HepG2 (cell line): ENCODE measurements around the gene TK2. TPM values are rescaled to one million over a fixed set of nuclear protein-coding genes. Genes with fewer than 3 reads are reported as not detected.

Experiments used
- CBX5 ChIP-seq: sonication (generic); formaldehyde crosslinking; IDR thresholded peaks from 2 replicates; pipeline ENCODE4 v1.4.0; 2020; ENCODE audit warnings: missing genetic modification reagents, borderline replicate concordance
- CREBL2 ChIP-seq: sonication (generic); formaldehyde crosslinking; IDR thresholded peaks from 2 replicates; pipeline ENCODE4 v1.8.1; 2023; ENCODE audit warnings: missing genetic modification reagents, mild to moderate bottlenecking, borderline replicate concordance
- DNMT1 ChIP-seq: sonication (generic); formaldehyde crosslinking; IDR thresholded peaks from 2 replicates; pipeline ENCODE4 v1.5.1; 2020; ENCODE audit warnings: mild to moderate bottlenecking, missing genetic modification reagents
- ELF1 ChIP-seq: sonication (generic); formaldehyde crosslinking; IDR thresholded peaks from 2 replicates; pipeline ENCODE4 v1.4.0; 2020; ENCODE audit warnings: missing genetic modification reagents
- ERF ChIP-seq: IDR thresholded peaks from 2 replicates; pipeline ENCODE4 v1.6.1; 2018; ENCODE audit warnings: missing biosample characterization, missing genetic modification reagents
- GABPB1 ChIP-seq: IDR thresholded peaks from 2 replicates; pipeline ENCODE4 v1.6.1; 2016; ENCODE audit warnings: mild to moderate bottlenecking, missing genetic modification reagents, moderate library complexity, missing compliant biosample characterization
- KAT8 ChIP-seq: IDR thresholded peaks from 2 replicates; pipeline ENCODE4 v1.6.1; 2016; ENCODE audit warnings: missing genetic modification reagents, missing compliant biosample characterization
- MAZ ChIP-seq, 2 experiments: sonication (generic) in 1 of 2; formaldehyde crosslinking in 1 of 2; IDR thresholded peaks; 2 replicates each; pipeline versions ENCODE4 v1.5.0 to v1.6.1; 2012 to 2020; ENCODE audit warnings: low read depth in 2 of 2, mild to moderate bottlenecking in 2 of 2, borderline replicate concordance in 1 of 2, improper control_type of control experiment in 1 of 2, low read length in 1 of 2, missing genetic modification reagents in 1 of 2, moderate library complexity in 1 of 2
- NCOA1 ChIP-seq: sonication (generic); formaldehyde crosslinking; IDR thresholded peaks from 2 replicates; pipeline ENCODE4 v1.9.0; 2021; ENCODE audit warnings: missing genetic modification reagents
- PLSCR1 ChIP-seq: sonication (generic); formaldehyde crosslinking; IDR thresholded peaks from 2 replicates; pipeline ENCODE4 v1.5.0; 2020; ENCODE audit warnings: missing genetic modification reagents, mild to moderate bottlenecking, borderline replicate concordance
- POGZ ChIP-seq: sonication (generic); formaldehyde crosslinking; IDR thresholded peaks from 2 replicates; pipeline ENCODE4 v1.4.0; 2020; ENCODE audit warnings: mild to moderate bottlenecking, missing genetic modification reagents
- WIZ ChIP-seq: sonication (generic); formaldehyde crosslinking; IDR thresholded peaks from 2 replicates; pipeline ENCODE4 v1.5.1; 2020; ENCODE audit warnings: mild to moderate bottlenecking, missing genetic modification reagents
- ZNF337 ChIP-seq: sonication (generic); formaldehyde crosslinking; IDR thresholded peaks from 2 replicates; pipeline ENCODE4 v1.5.1; 2020; ENCODE audit warnings: missing genetic modification reagents, low read depth, mild to moderate bottlenecking, borderline replicate concordance
- ZNF543 ChIP-seq: sonication (generic); formaldehyde crosslinking; IDR thresholded peaks from 2 replicates; pipeline ENCODE4 v1.4.0; 2020; ENCODE audit warnings: mild to moderate bottlenecking, missing genetic modification reagents
- ZNF547 ChIP-seq: sonication (generic); formaldehyde crosslinking; IDR thresholded peaks from 2 replicates; pipeline ENCODE4 v1.5.1; 2020; ENCODE audit warnings: mild to moderate bottlenecking, missing genetic modification reagents
- ZNF580 ChIP-seq: IDR thresholded peaks from 2 replicates; pipeline ENCODE4 v1.6.1; 2016; ENCODE audit warnings: low read depth, borderline replicate concordance
- ZNF644 ChIP-seq: IDR thresholded peaks from 2 replicates; pipeline ENCODE4 v1.6.1; 2016; ENCODE audit warnings: low read depth
- ZZZ3 ChIP-seq: sonication (generic); formaldehyde crosslinking; IDR thresholded peaks from 2 replicates; pipeline ENCODE4 v1.4.0; 2020; ENCODE audit warnings: missing genetic modification reagents, mild to moderate bottlenecking, borderline replicate concordance
- polyA plus RNA-seq, 8 experiments: library from polyadenylated mRNA; depleted of rRNA in 3 of 8; stranded (reverse) in 7 of 8; unstranded in 1 of 8; fragments of >200 nt; fragmentation: Illumina TruSeq in 4 of 8; extraction: Trizol in 4 of 8; gene quantifications; 2 replicates each; pipeline versions ENCODE4 v1.2.1 to v1.2.3, GENCODE V29; 2011 to 2016; ENCODE audit warnings: low read depth in 4 of 8, missing spikeins in 1 of 8, mixed read lengths in 1 of 8; ENCODE audit not compliant: insufficient read depth in 1 of 8
- total RNA-seq, 5 experiments: library from RNA; depleted of rRNA; stranded (reverse); fragments of >200 nt; fragmentation: Illumina TruSeq; extraction: Trizol; gene quantifications; 2 replicates each; pipeline ENCODE4 v1.2.3, GENCODE V29; 2016; ENCODE audit warnings: low read depth in 1 of 5
- TF ChIP-seq, protein P1 (sequence below): sonication (generic); formaldehyde crosslinking; IDR thresholded peaks from 2 replicates; pipeline ENCODE4 v1.5.0; 2020; ENCODE audit warnings: mild to moderate bottlenecking, missing genetic modification reagents

TK2 gene
- total and polyA plus RNA-seq, 2 of the 13 experiments (the other 11 are each of a cell fraction or from before 2014, with no cell fraction given) = 18.7 to 21.0 TPM

GRCh38 chr16:66516808-66517585 is 32.9 kb downstream of the TK2 start (continued):
- no peak; the same call in 1 of the 2 replicates for TF ChIP-seq ZZZ3 (CRISPR knock-in tag)
- peak; percentile 56; the same call in 1 of the 2 replicates for TF ChIP-seq ZNF644 (CRISPR knock-in tag)
- TF ChIP-seq, protein P1, sequence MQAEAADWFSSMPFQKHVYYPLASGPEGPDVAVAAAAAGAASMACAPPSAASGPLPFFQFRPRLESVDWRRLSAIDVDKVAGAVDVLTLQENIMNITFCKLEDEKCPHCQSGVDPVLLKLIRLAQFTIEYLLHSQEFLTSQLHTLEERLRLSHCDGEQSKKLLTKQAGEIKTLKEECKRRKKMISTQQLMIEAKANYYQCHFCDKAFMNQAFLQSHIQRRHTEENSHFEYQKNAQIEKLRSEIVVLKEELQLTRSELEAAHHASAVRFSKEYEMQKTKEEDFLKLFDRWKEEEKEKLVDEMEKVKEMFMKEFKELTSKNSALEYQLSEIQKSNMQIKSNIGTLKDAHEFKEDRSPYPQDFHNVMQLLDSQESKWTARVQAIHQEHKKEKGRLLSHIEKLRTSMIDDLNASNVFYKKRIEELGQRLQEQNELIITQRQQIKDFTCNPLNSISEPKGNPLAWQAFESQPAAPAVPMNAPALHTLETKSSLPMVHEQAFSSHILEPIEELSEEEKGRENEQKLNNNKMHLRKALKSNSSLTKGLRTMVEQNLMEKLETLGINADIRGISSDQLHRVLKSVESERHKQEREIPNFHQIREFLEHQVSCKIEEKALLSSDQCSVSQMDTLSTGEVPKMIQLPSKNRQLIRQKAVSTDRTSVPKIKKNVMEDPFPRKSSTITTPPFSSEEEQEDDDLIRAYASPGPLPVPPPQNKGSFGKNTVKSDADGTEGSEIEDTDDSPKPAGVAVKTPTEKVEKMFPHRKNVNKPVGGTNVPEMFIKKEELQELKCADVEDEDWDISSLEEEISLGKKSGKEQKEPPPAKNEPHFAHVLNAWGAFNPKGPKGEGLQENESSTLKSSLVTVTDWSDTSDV (CRISPR knock-in tag) = no peak
- no peak for TF ChIP-seq PLSCR1
- 0 out of 2 replicates have a peak, but pooled peaks have one; percentile 64 for TF ChIP-seq ZNF547 (CRISPR knock-in tag)
- peak; percentile 91 for TF ChIP-seq KAT8
- no peak; the same call in 1 of the 2 replicates for TF ChIP-seq DNMT1 (CRISPR knock-in tag)
- TF ChIP-seq CBX5 (CRISPR knock-in tag) = peak; percentile 71; the same call in 1 of the 2 replicates
- TF ChIP-seq ZNF580 (CRISPR knock-in tag) = peak; percentile 91; the same call in 1 of the 2 replicates
- peak; percentile 90 for TF ChIP-seq GABPB1 (CRISPR knock-in tag)
- no peak for TF ChIP-seq ZNF337 (CRISPR knock-in tag)
- peak; percentile 73; the same call in 1 of the 2 replicates for TF ChIP-seq ZNF543 (CRISPR knock-in tag)
- TF ChIP-seq CREBL2 (CRISPR knock-in tag) = no peak
- TF ChIP-seq MAZ (IDR thresholded peaks at IDR 0.05; ENCODE audit: borderline replicate concordance, low read depth, low read length) = peak; percentile 95
- TF ChIP-seq MAZ (CRISPR knock-in tag; IDR thresholded peaks at IDR 0.05; ENCODE audit: low read depth) = peak; percentile 91
- peak; percentile 33; the same call in 1 of the 2 replicates for TF ChIP-seq WIZ (CRISPR knock-in tag)
- peak; percentile 99 for TF ChIP-seq ERF
- TF ChIP-seq ELF1 (CRISPR knock-in tag) = peak; percentile 94
- TF ChIP-seq POGZ (CRISPR knock-in tag) = peak; percentile 83; the same call in 1 of the 2 replicates
- 0 out of 2 replicates have a peak, but pooled peaks have one; percentile 66 for TF ChIP-seq NCOA1 (CRISPR knock-in tag)
